H1 (cell line): ENCODE data around the gene RAP1B. TPM values are rescaled to one million over a fixed set of nuclear protein-coding genes. Genes with fewer than 3 reads are reported as not detected.

ENCODE experiments used
- CTCF ChIA-PET: fragments of 300-600 bp; sonication (Branson Sonifier 250); formaldehyde crosslinking; loops from one replicate; lab custom pipeline; 2021; ENCODE audit not compliant: partially characterized antibody; lab: Charles Lee
- POLR2A ChIA-PET: fragments of 300-600 bp; sonication (Branson Sonifier 250); formaldehyde crosslinking; loops from one replicate; lab custom pipeline; 2021; ENCODE audit warnings: inconsistent platforms; ENCODE audit not compliant: partially characterized antibody; lab: Charles Lee
- DNase-seq, 2 experiments: peaks; one replicate each; pipeline versions ENCODE4 v3.0.0 to v3.0.0-alpha.2; 2010 to 2022; ENCODE audit warnings: low spot score in 2 of 2, low read depth in 1 of 2, mixed read lengths in 1 of 2
- FAIRE-seq: peaks from 2 replicates; lab custom pipeline; 2011; peaks lifted over from hg19 to GRCh38; lab: Jason Lieb, UNC
- H2AFZ ChIP-seq: 2 replicates; pipeline ENCODE4 v1.8.1; 2012; ENCODE audit warnings: low read length, inconsistent platforms
- H2AK5ac ChIP-seq: 2 replicates; pipeline ENCODE4 v1.6.1; 2013; ENCODE audit warnings: low read depth, low read length
- H2BK120ac ChIP-seq: replicated peaks from 2 replicates; pipeline ENCODE3; 2013; ENCODE audit warnings: low read depth, low read length, inconsistent platforms
- H2BK12ac ChIP-seq: 2 replicates; pipeline ENCODE4 v1.6.1; 2013; ENCODE audit warnings: low read depth, low read length
- H2BK15ac ChIP-seq: 2 replicates; pipeline ENCODE4 v1.6.1; 2013; ENCODE audit warnings: low read length
- H2BK20ac ChIP-seq: 2 replicates; pipeline ENCODE4 v1.6.1; 2013; ENCODE audit warnings: low read length
- H2BK5ac ChIP-seq: 2 replicates; pipeline ENCODE4 v1.6.1; 2013; ENCODE audit warnings: low read depth, low read length
- H3K14ac ChIP-seq: 2 replicates; pipeline ENCODE4 v1.6.1; 2013; ENCODE audit warnings: inconsistent platforms; ENCODE audit not compliant: insufficient read length
- H3K18ac ChIP-seq: 2 replicates; pipeline ENCODE4 v1.6.1; 2013; ENCODE audit warnings: low read length; ENCODE audit errors: extremely low read depth
- H3K23ac ChIP-seq: 2 replicates; pipeline ENCODE4 v1.6.1; 2013; ENCODE audit warnings: inconsistent platforms; ENCODE audit not compliant: insufficient read length
- H3K23me2 ChIP-seq: 2 replicates; pipeline ENCODE4 v1.6.1; 2013; ENCODE audit warnings: low read depth, low read length
- H3K27ac ChIP-seq: 2 replicates; pipeline ENCODE4 v1.6.1; 2011; ENCODE audit warnings: low read depth, low read length, inconsistent platforms
- H3K27me3 ChIP-seq, 4 experiments: replicated peaks in 1 of 4; 1 replicate in 1 of 4; 2 replicates in 3 of 4; pipeline versions ENCODE4 v1.6.1 to v1.8.1; 2011 to 2013; ENCODE audit warnings: low read length in 3 of 4, mild to moderate bottlenecking in 3 of 4, inconsistent platforms in 2 of 4, mixed read lengths in 2 of 4, moderate library complexity in 1 of 4; ENCODE audit not compliant: control insufficient read depth in 3 of 4, insufficient read depth in 3 of 4; ENCODE audit errors: extremely low read depth in 1 of 4
- H3K36me3 ChIP-seq, 4 experiments: 2 replicates each; pipeline versions ENCODE4 v1.6.1 to v1.8.1; 2011 to 2013; ENCODE audit warnings: mild to moderate bottlenecking in 4 of 4, low read length in 3 of 4, moderate library complexity in 2 of 4, control low read depth in 1 of 4, inconsistent platforms in 1 of 4; ENCODE audit not compliant: insufficient read depth in 4 of 4, control insufficient read depth in 2 of 4
- H3K4ac ChIP-seq: replicated peaks from 2 replicates; pipeline ENCODE3; 2013; ENCODE audit warnings: low read length, low read depth, mixed read lengths, inconsistent platforms; ENCODE audit not compliant: insufficient read length
- H3K4me1 ChIP-seq, 4 experiments: replicated peaks in 1 of 4; 1 replicate in 1 of 4; 2 replicates in 3 of 4; pipeline versions ENCODE4 v1.6.1 to v1.8.1; 2011 to 2013; ENCODE audit warnings: low read length in 3 of 4, inconsistent platforms in 2 of 4, mixed read lengths in 1 of 4; ENCODE audit not compliant: insufficient read depth in 4 of 4, control insufficient read depth in 3 of 4
- H3K4me2 ChIP-seq, 2 experiments: 2 replicates each; pipeline versions ENCODE4 v1.6.1 to v1.8.1; 2011 to 2013; ENCODE audit warnings: low read depth in 2 of 2, low read length in 2 of 2, control low read depth in 1 of 2, inconsistent platforms in 1 of 2, mild to moderate bottlenecking in 1 of 2; ENCODE audit not compliant: insufficient read depth in 1 of 2
- H3K4me3 ChIP-seq, 4 experiments: fragments of 200-600, 300-600 bp in 1 of 4; sonication (generic), shearing (Covaris generic), sonication (Bioruptor Twin) in 1 of 4; 2 replicates each; pipeline versions ENCODE4 v1.5.1 to v1.8.1; 2011 to 2016; ENCODE audit warnings: low read length in 4 of 4, low read depth in 3 of 4, control low read depth in 2 of 4, inconsistent platforms in 2 of 4, mild to moderate bottlenecking in 2 of 4, mixed read lengths in 1 of 4, moderate library complexity in 1 of 4; ENCODE audit not compliant: insufficient read depth in 2 of 4; ENCODE audit errors: extremely low read depth in 1 of 4
- H3K56ac ChIP-seq: replicated peaks from 2 replicates; pipeline ENCODE3; 2013; ENCODE audit warnings: low read depth, mild to moderate bottlenecking, mixed read lengths, low read length, inconsistent platforms; ENCODE audit not compliant: insufficient read length
- H3K79me1 ChIP-seq: 2 replicates; pipeline ENCODE4 v1.6.1; 2013; ENCODE audit warnings: low read depth, low read length, control low read depth
- H3K79me2 ChIP-seq, 2 experiments: 2 replicates each; pipeline versions ENCODE4 v1.6.1 to v1.8.1; 2012 to 2013; ENCODE audit warnings: low read length in 2 of 2, mild to moderate bottlenecking in 2 of 2, inconsistent platforms in 1 of 2; ENCODE audit not compliant: insufficient read depth in 2 of 2, control insufficient read depth in 1 of 2
- H3K9ac ChIP-seq, 4 experiments: replicated peaks in 1 of 4; 1 replicate in 1 of 4; 2 replicates in 3 of 4; pipeline versions ENCODE4 v1.6.1 to v1.8.1; 2011 to 2013; ENCODE audit warnings: low read depth in 3 of 4, low read length in 3 of 4, control low read depth in 2 of 4, mild to moderate bottlenecking in 2 of 4, moderate library complexity in 2 of 4, inconsistent platforms in 1 of 4; ENCODE audit errors: extremely low read depth in 1 of 4
- H3K9me3 ChIP-seq, 2 experiments: 2 replicates each; pipeline versions ENCODE4 v1.6.1 to v1.8.1; 2012 to 2013; ENCODE audit warnings: mild to moderate bottlenecking in 2 of 2, moderate library complexity in 2 of 2, control low read depth in 1 of 2, inconsistent platforms in 1 of 2, low read depth in 1 of 2, low read length in 1 of 2, mixed read lengths in 1 of 2; ENCODE audit not compliant: insufficient read depth in 2 of 2
- H4K20me1 ChIP-seq, 2 experiments: replicated peaks in 1 of 2; 2 replicates each; pipeline versions ENCODE3 to v1.8.1; 2011 to 2013; ENCODE audit warnings: inconsistent platforms in 2 of 2, low read length in 2 of 2, mild to moderate bottlenecking in 1 of 2; ENCODE audit not compliant: insufficient read depth in 2 of 2, control insufficient read depth in 1 of 2
- H4K5ac ChIP-seq: 2 replicates; pipeline ENCODE4 v1.6.1; 2013; ENCODE audit warnings: low read length, low read depth, mixed read lengths, inconsistent platforms; ENCODE audit not compliant: insufficient read length
- H4K8ac ChIP-seq: 2 replicates; pipeline ENCODE4 v1.8.0; 2013; ENCODE audit warnings: mild to moderate bottlenecking, moderate library complexity, low read length, inconsistent platforms; ENCODE audit not compliant: insufficient read depth; ENCODE audit errors: extremely low read depth
- H4K91ac ChIP-seq: replicated peaks from 2 replicates; pipeline ENCODE3; 2013; ENCODE audit warnings: low read length, mixed read lengths, inconsistent platforms; ENCODE audit not compliant: insufficient read length
- CHD1 ChIP-seq: IDR thresholded peaks from 2 replicates; pipeline ENCODE4 v1.6.1; 2012; ENCODE audit warnings: low read depth, low read length, improper control_type of control experiment
- KDM5A ChIP-seq: fragments of 200-600 bp; IDR thresholded peaks from 2 replicates; pipeline ENCODE4 v1.7.1; 2012; ENCODE audit warnings: mild to moderate bottlenecking, low read length, inconsistent platforms, mixed read lengths
- MAFK ChIP-seq: IDR thresholded peaks from 2 replicates; pipeline ENCODE4 v1.6.1; 2012; ENCODE audit warnings: low read depth, mild to moderate bottlenecking, improper control_type of control experiment, low read length
- POU5F1 ChIP-seq: IDR thresholded peaks from 2 replicates; pipeline ENCODE4 v1.6.1; 2011; ENCODE audit warnings: low read depth, mild to moderate bottlenecking, low read length, moderate library complexity
- RBBP5 ChIP-seq: IDR thresholded peaks from 2 replicates; pipeline ENCODE4 v1.7.1; 2012; ENCODE audit warnings: low read depth, mild to moderate bottlenecking, inconsistent platforms, low read length, moderate library complexity, borderline replicate concordance
- SIRT6 ChIP-seq: IDR thresholded peaks from one replicate; pipeline ENCODE4 v1.7.1; 2012; ENCODE audit warnings: low read length, inconsistent platforms
- SP1 ChIP-seq: IDR thresholded peaks from 2 replicates; pipeline ENCODE4 v1.6.1; 2011; ENCODE audit warnings: low read depth, low read length
- SP2 ChIP-seq: IDR thresholded peaks from 2 replicates; pipeline ENCODE4 v1.6.1; 2012; ENCODE audit warnings: mild to moderate bottlenecking, low read length, inconsistent platforms
- TAF1 ChIP-seq: IDR thresholded peaks from 2 replicates; pipeline ENCODE4 v1.6.1; 2011; ENCODE audit warnings: mild to moderate bottlenecking, low read depth, low read length
- TEAD4 ChIP-seq: IDR thresholded peaks from 2 replicates; pipeline ENCODE4 v1.6.1; 2012; ENCODE audit warnings: low read depth, low read length, inconsistent platforms, mixed read lengths
- WGBS, 2 experiments: shearing (Covaris generic) in 1 of 2; methylation state at CpG; one replicate each; pipeline versions ENCODE4 v1.1.6 to v1.1.7; 2013 to 2015; ENCODE audit warnings: low lambda C conversion rate in 2 of 2, mixed read lengths in 2 of 2, inconsistent platforms in 1 of 2, low coverage in 1 of 2, missing lambda C conversion rate in 1 of 2; ENCODE audit not compliant: insufficient replicate concordance in 2 of 2, insufficient coverage in 1 of 2, insufficient read length in 1 of 2; ENCODE audit errors: extremely low coverage in 1 of 2, missing lambda C conversion rate in 1 of 2; 5-methylcytosine and 5-hydroxymethylcytosine counted together
- polyA plus RNA-seq, 7 experiments: library from polyadenylated mRNA; depleted of rRNA in 3 of 7; stranded (reverse) in 5 of 7; unstranded in 2 of 7; fragments of >200 nt in 5 of 7; fragments of 200-250 nt in 2 of 7; gene quantifications; 1 replicate in 5 of 7; 2 replicates in 1 of 7; 4 replicates in 1 of 7; pipeline versions ENCODE4 v1.2.1 to v1.2.3, GENCODE V29; 2011 to 2013; ENCODE audit warnings: missing spikeins in 2 of 7, mixed read lengths in 2 of 7
- total RNA-seq: library from RNA; stranded (reverse); fragmentation: NEBNext Ultra II Directional; extraction: Animal tissue kit (Norgen Biotek cat#: 25700); gene quantifications from 2 replicates; pipeline ENCODE4 v1.2.1, GENCODE V29; 2021
- TF ChIP-seq, protein P1 (sequence below), 3 experiments: IDR thresholded peaks; 1 replicate in 2 of 3; 2 replicates in 1 of 3; pipeline versions ENCODE4 v1.5.1 to v1.6.1; 2011; ENCODE audit warnings: low read length in 3 of 3, mild to moderate bottlenecking in 3 of 3, inconsistent platforms in 2 of 3, low read depth in 1 of 3, moderate library complexity in 1 of 3; ENCODE audit not compliant: insufficient read depth in 1 of 3; ENCODE audit errors: control extremely low read depth in 1 of 3

The RAP1B gene
- total and polyA plus RNA-seq, 2 of the 8 experiments (the other 6 are each of a cell fraction or from before 2014, with no cell fraction given) = 61.4 to 112 TPM

DNA sequence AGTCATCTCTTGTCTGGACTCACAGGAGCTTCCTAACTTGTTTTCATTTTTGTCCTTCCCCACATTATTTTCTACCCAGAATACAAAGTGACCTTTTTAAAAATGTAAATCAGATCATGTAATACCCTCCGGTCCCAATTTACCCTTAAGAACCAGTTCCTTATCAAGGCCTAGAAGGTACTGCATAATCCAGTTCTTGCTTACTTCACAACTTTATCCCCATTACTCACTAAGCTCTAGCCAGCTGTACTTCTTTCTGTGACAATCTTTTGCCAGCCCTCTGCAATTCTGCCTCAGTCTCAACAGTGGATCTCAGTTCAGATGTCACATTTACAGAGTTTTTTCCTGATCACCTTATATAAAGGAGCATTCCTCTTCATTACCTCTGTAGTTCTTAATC lies 11.6 kb downstream of the RAP1B start:
- H3K18ac ChIP-seq = no peak overlapping the region
- peaks cover 0 to under 1% of the 10 kb centered on the region in 2 experiments; a peak in 1 of 4 replicates for H3K9me3 ChIP-seq
- H2BK15ac ChIP-seq = no peak overlapping the region
- DNase-seq (no peak), FAIRE-seq (no peak)
- WGBS, 2 experiments = 100% methylated on average over 1 of the region's 1 CpG; no CpG with 5 or more reads in 1 of the 2 experiments
- H3K79me1 ChIP-seq = 0 out of 2 replicates have a peak, but pooled peaks cover 3% of the 10 kb centered on the region
- ChIA-PET CTCF (interaction anchor here (0.6 kb wide), 1 partner anchor 17 kb away, joined by 3 read pairs; no protein-coding TSS in a partner anchor), POLR2A (interaction anchor here (1.5 kb wide), 1 partner anchor 11 kb away, joined by 7 read pairs; the partner anchor contains the start of gene RAP1B)
- no peak overlapping the region for H3K9ac ChIP-seq
- H3K56ac ChIP-seq = no peak overlapping the region
- no peak overlapping the region for H2BK120ac ChIP-seq
- H2BK5ac ChIP-seq = no peak overlapping the region
- H2BK12ac ChIP-seq = no peak overlapping the region
- no peaks in the 10 kb centered on the region for H3K23me2 ChIP-seq
- no peak overlapping the region for H2BK20ac ChIP-seq
- H3K79me2 ChIP-seq = peaks cover 0 to 100% of the 10 kb centered on the region in 2 experiments
- peaks cover 3 to 10% of the 10 kb centered on the region in 2 experiments for H4K20me1 ChIP-seq
- H3K23ac ChIP-seq = no peak overlapping the region
- peaks cover 0 to 4% (median 0%) of the 10 kb centered on the region in 4 experiments; a peak in 3 of 7 replicates for H3K4me1 ChIP-seq
- no peak overlapping the region for H4K5ac ChIP-seq
- H3K4ac ChIP-seq = no peak overlapping the region
- no peak overlapping the region for H4K8ac ChIP-seq
- no peak overlapping the region for H3K4me3 ChIP-seq
- no peak overlapping the region for H3K14ac ChIP-seq
- H3K27ac ChIP-seq = no peak overlapping the region
- no peak overlapping the region for H4K91ac ChIP-seq
- H2AFZ ChIP-seq = no peak overlapping the region
- no peak overlapping the region for H3K4me2 ChIP-seq
- H2AK5ac ChIP-seq = no peak overlapping the region
- H3K36me3 ChIP-seq = peaks cover 0 to 6% (median 2%) of the 10 kb centered on the region in 4 experiments; a peak in 3 of 8 replicates
- H3K27me3 ChIP-seq = no peaks in the 10 kb centered on the region
- TF ChIP-seq, protein P1, sequence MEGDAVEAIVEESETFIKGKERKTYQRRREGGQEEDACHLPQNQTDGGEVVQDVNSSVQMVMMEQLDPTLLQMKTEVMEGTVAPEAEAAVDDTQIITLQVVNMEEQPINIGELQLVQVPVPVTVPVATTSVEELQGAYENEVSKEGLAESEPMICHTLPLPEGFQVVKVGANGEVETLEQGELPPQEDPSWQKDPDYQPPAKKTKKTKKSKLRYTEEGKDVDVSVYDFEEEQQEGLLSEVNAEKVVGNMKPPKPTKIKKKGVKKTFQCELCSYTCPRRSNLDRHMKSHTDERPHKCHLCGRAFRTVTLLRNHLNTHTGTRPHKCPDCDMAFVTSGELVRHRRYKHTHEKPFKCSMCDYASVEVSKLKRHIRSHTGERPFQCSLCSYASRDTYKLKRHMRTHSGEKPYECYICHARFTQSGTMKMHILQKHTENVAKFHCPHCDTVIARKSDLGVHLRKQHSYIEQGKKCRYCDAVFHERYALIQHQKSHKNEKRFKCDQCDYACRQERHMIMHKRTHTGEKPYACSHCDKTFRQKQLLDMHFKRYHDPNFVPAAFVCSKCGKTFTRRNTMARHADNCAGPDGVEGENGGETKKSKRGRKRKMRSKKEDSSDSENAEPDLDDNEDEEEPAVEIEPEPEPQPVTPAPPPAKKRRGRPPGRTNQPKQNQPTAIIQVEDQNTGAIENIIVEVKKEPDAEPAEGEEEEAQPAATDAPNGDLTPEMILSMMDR (IDR thresholded peaks at IDR 0.05; ENCODE audit: control extremely low read depth in 1 of 3, insufficient read depth in 1 of 3, low read depth in 1 of 3, low read length in 3 of 3) = no peak
- no peak for TF ChIP-seq CHD1
- TF ChIP-seq POU5F1 = no peak
- TF ChIP-seq KDM5A = no peak
- no peak for TF ChIP-seq SP2
- TF ChIP-seq MAFK = no peak
- no peak for TF ChIP-seq TAF1
- TF ChIP-seq RBBP5 = no peak
- no peak for TF ChIP-seq SIRT6
- TF ChIP-seq SP1 = no peak
- TF ChIP-seq TEAD4 = no peak
